ENCODE measurements around the gene GALNS.

GALNS gene

GRCh38 chr16:88814144-88814502 is 42.6 kb downstream of the GALNS start:
- DNase-seq, result no peak

GRCh38 chr16:88813269-88814143 is 43.2 kb downstream of the GALNS start:
- DNase-seq, result no peak

- peak; percentile 47 to 61 for DNase-seq
Observed at GRCh38 chr16:88812513-88813268, 44.1 kb downstream of the GALNS start.

- peak; percentile 98 for DNase-seq
Observed at GRCh38 chr16:88811769-88812512, 44.8 kb downstream of the GALNS start, which contains the start of gene APRT. Gene APRT (minus strand): TSS chr16:88811928. CDS start chr16:88811899, 29 bp downstream.

- DNase-seq, result peak; percentile 69
Observed at GRCh38 chr16:88810912-88811768, 45.6 kb downstream of the GALNS start.

GRCh38 chr16:88810166-88810911 is 46.4 kb downstream of the GALNS start:
- DNase-seq, result peak; percentile 63 to 72

- DNase-seq, result peak in 1 of 2 experiments; percentile 43
Observed at GRCh38 chr16:88809676-88810165, 47.0 kb downstream of the GALNS start.

- DNase-seq, result peak; percentile 34 to 37
Observed at GRCh38 chr16:88809068-88809675, 47.6 kb downstream of the GALNS start.

GRCh38 chr16:88807626-88808453 is 48.9 kb downstream of the GALNS start:
- no peak for DNase-seq

- DNase-seq, result no peak
Observed at GRCh38 chr16:88807142-88807625, 49.6 kb downstream of the GALNS start.

- no peak for DNase-seq
Observed at GRCh38 chr16:88806491-88807111, 50.1 kb downstream of the GALNS start.

- DNase-seq, result no peak
Observed at GRCh38 chr16:88805887-88806393, 50.8 kb downstream of the GALNS start.

- no peak for DNase-seq
Observed at GRCh38 chr16:88805340-88805715, 51.4 kb downstream of the GALNS start.

GRCh38 chr16:88804552-88805339 is 52.0 kb downstream of the GALNS start:
- peak; percentile 56 to 59 for DNase-seq

- DNase-seq, result no peak
Observed at GRCh38 chr16:88804173-88804551, 52.6 kb downstream of the GALNS start.

GRCh38 chr16:88803264-88803987 is 53.3 kb downstream of the GALNS start, which contains the start of gene CDT1:
Gene CDT1 (plus strand): TSS chr16:88803789. CDS start chr16:88803832, 43 bp downstream.
- peak; percentile 82 to 84 for DNase-seq

GRCh38 chr16:88800277-88800592 is 56.5 kb downstream of the GALNS start:
- no peak for DNase-seq

Measured in activated CD4-positive, alpha-beta T cell treated with anti-CD3 and anti-CD28 coated beads, Interleukin-2, amount 50 U/mL, for 48 hours (primary cell).